NT2/D1 (cell line): ENCODE data around the gene C5orf47.

Source experiments
- SUZ12 ChIP-seq: IDR thresholded peaks from 2 replicates; pipeline ENCODE4 v1.6.1; 2011; ENCODE audit not compliant: insufficient read length, insufficient read depth; ENCODE audit errors: extremely low read depth
- YY1 ChIP-seq: IDR thresholded peaks from 2 replicates; pipeline ENCODE4 v1.6.1; 2011; ENCODE audit not compliant: insufficient read length, insufficient read depth
- ZNF274 ChIP-seq: IDR thresholded peaks from 2 replicates; pipeline ENCODE4 v1.6.1; 2011; ENCODE audit warnings: mild to moderate bottlenecking, low read depth, low read length

DNA sequence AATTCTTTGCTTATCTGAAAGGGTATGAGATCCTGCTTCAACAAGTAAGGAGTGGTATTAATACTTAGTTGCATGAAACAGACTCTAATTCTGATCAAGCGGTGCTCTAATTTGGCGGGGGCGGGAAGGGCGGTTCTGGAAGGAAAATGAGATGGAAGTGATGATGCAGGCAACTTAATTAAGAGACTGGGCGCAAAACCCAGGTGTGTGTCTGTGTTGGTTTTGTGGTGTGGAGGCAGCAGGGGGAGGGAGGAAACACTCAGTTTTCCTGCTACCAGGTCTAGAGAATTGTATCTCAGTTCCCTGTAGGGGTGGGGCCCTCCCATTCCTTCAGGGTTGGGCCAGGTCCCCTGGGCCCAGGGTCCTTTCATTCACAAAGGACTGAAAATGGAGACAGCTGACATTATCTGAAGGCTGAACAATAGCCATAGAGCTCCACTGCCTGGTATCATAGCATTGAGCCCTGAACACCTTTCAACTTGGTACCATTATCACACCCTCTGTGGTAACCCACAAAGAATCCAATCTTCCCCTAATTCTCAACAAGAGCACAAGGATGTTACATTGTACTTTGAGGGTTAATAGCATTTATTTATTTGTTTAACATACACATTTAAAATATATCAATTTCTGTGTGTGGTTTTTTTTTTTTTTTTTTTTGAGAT, 17.2 kb upstream of the C5orf47 start:
- TF ChIP-seq SUZ12, result no peak
- no peak for TF ChIP-seq ZNF274
- no peak for TF ChIP-seq YY1
